GM12873 (cell line): ENCODE measurements around the gene CMTM5.

ENCODE experiments used
- TF ChIP-seq, protein P1 (sequence below): IDR thresholded peaks from 2 replicates; pipeline ENCODE4 v1.5.1; 2012; ENCODE audit warnings: low read depth, mild to moderate bottlenecking, moderate library complexity, low read length, control low read depth; ENCODE audit not compliant: insufficient read depth; ENCODE audit errors: missing control alignments

Gene CMTM5

GRCh38 chr14:23377198-23377550 lies 328 bp downstream of the CMTM5 start:
- TF ChIP-seq, protein P1, sequence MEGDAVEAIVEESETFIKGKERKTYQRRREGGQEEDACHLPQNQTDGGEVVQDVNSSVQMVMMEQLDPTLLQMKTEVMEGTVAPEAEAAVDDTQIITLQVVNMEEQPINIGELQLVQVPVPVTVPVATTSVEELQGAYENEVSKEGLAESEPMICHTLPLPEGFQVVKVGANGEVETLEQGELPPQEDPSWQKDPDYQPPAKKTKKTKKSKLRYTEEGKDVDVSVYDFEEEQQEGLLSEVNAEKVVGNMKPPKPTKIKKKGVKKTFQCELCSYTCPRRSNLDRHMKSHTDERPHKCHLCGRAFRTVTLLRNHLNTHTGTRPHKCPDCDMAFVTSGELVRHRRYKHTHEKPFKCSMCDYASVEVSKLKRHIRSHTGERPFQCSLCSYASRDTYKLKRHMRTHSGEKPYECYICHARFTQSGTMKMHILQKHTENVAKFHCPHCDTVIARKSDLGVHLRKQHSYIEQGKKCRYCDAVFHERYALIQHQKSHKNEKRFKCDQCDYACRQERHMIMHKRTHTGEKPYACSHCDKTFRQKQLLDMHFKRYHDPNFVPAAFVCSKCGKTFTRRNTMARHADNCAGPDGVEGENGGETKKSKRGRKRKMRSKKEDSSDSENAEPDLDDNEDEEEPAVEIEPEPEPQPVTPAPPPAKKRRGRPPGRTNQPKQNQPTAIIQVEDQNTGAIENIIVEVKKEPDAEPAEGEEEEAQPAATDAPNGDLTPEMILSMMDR = no peak

- TF ChIP-seq, protein P1 = no peak
These were observed 1.0 kb downstream of the CMTM5 start for GRCh38 chr14:23377573-23378563.

- TF ChIP-seq, protein P1 = no peak
These were observed 1.9 kb downstream of the CMTM5 start for GRCh38 chr14:23378612-23379220.

DNA sequence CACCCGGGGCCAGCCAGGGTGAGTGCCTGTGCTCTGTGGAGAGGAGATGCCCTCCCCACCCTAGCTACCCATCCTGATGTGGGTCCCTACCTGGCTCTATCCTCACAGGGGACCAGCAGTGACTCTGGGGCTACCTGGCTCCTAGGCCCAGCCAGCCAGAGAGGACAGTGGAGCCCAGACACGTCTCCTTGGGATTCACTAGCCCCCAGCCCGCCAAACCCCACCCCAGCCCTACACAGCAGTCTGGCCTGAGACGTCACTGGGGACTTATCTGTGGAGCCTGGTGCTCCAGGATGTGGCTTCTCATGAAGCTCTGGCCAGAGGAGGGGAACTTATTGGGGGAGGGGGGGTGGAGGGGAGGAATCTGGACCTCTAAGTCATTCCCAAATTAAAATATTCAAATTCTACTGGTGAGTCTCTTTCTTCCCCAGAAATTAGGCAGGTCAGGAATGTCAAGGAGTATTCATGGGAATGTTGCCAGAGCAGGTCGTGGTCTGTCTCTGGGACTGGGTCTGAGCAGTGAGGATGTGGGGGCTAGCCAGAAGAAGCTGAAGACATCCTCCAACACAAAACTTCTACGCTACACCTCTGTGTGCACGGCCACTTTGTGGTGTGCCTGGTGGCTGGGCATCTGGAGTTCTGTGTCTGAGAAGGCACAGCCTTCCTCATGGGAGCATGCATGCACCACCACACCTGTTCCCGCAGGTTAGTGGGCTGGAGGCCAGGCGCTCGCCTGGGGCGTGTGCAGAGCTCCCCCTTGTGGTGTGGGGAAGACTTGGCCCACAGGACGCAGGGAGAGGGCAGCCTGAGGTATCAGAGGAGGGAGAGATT lies 2.7 kb downstream of the CMTM5 start:
- TF ChIP-seq, protein P1 = peak; percentile 98

DNA sequence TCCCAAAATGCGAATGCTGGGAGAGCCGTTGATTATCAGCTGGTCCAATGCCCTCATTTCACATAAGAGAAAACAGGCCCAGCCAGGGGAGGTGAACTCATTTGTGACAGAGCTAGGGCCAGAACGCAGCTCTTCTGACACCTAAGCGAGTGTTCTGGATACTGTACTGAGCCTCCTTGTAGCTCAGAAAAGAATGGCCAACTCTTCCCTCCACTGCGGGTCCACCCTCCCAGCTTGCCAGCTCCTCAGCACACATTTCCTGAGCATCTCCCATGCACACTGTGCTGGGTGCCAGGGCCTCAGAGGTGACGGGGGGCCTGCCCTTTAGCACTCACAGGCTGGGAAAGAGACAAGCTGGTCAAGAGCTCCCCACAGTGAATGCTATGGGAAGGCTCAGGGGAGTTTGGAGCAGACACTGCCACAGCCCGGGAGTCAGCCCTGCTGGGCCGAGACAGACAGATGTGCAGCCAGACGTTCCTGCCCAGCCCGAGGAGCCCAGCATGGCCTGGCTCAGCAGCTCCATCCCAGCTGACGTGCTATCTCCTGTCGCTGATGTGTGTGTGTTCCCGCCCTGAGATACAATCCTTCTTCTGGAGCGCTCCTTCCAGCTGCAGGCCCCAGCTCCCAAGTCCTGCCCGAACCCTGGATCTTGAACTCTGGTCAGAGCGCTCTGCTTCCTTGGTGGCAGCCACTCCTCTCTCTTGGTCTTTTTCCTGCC lies 3.5 kb downstream of the CMTM5 start:
- TF ChIP-seq, protein P1 = no peak

DNA sequence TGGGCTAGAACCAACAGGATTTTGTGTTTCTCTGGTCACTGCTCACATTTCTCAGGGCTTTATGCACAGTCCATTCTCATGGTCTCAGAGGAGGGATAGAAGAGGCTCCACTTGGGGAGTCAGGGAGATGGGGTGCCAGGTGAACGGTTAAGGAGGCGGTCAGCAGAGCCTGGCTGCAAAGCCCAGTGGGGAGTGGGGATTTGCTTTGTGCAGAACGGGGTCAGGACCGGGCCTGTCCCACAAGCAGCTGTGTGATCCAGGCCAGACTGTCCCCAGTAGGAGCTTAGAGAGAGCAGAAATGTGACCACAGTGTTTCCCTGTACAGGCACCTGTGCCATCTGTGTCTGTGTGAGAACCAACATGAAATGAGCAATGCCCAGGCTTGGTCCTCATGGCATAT lies 4.1 kb downstream of the CMTM5 start:
- TF ChIP-seq, protein P1 = no peak
